Heart left ventricle (tissue), 13 donors: ENCODE measurements around the gene EFCAB12.

ENCODE experiments used
- CTCF ChIP-seq, 12 donors: fragments of 200-600 bp; sonication (generic) in 4 of 12; IDR thresholded peaks; one replicate each; pipeline versions ENCODE4 v1.5.0 to v1.8.0; 2018 to 2022; ENCODE audit warnings: antibody characterized with exemption in 12 of 12, mild to moderate bottlenecking in 5 of 12
- POLR2A ChIP-seq, 2 donors: fragments of 450-650 bp; IDR thresholded peaks; one replicate each; pipeline ENCODE4 v1.6.1; 2017; ENCODE audit warnings: antibody characterized with exemption in 2 of 2, mild to moderate bottlenecking in 2 of 2, moderate library complexity in 2 of 2
- donor health status: ischemic (EF 13 %, LVEDD 7.1; RV severe dilation, severe dysfunction).
- donor health status: DM: no; HTN: yes; CAD: no.
- donor health status: DM: no; HTN: no; CAD: no.
- donor health status: ischemic (EF 25% LVEDD 6.9; RV normal size, moderate dysfunction).
- donor health status: ischemic (EF 25% LVEDD 5.7; RV mildly dilated, moderate dysfunction).
- donor health status: ischemic (EF 35%, LVEDD 5.7; RV mildly dilated, moderate dysfunction).
- donor health status: nonischemic (EF 11% LVEDD 7.7; RV severe dilation, severe dysfunction).
- donor health status: DM: yes; HTN: yes; CAD: no.
- donor health status: PGD.
- donor health status: ischemic (EF 29% LVEDD 5.4; RV normal size, mild dysfunction).
- donor health status: nonischemic (EF 23%, LVEDD 6.1; RV moderate dilation, normal function).

DNA sequence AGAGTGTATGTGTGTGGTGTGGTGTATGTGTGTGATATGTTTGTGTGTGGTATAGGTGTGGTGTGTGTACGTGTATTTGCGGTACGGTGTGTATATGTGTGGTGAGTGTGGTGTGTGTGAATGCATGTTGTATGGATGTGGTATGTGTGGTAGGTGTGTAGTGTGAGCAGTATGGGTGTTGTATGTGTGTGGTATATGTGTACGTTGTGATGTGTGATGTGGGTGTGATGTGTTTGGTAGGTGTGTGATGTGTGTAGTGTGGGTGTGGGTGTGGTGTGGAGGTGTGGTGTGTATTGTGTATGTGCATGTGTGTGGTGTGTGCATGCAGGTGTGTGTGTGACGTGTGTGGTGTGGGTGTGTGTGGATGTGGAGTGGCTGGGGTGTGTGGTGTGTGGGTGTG is 58.7 kb downstream of the EFCAB12 start:
- no peak for TF ChIP-seq CTCF (IDR thresholded peaks at IDR 0.05)
- no peak for TF ChIP-seq POLR2A (IDR thresholded peaks at IDR 0.05)
